GM21381 (cell line): ENCODE results near the gene GARNL3.

ENCODE experiments used
- ATAC-seq: cut with Tn5 transposase; IDR thresholded peaks from one replicate; pipeline ENCODE4 v1.9.1; 2021; ENCODE audit warnings: mild to moderate bottlenecking, moderate library complexity; ENCODE audit not compliant: unreplicated experiment

The GARNL3 gene

GRCh38 chr9:127233989-127234388 is 30.6 kb upstream of the GARNL3 start:
- ATAC-seq, result no peak

- no peak for ATAC-seq
These were observed 26.8 kb upstream of the GARNL3 start for GRCh38 chr9:127237801-127238200.

GRCh38 chr9:127241354-127241753 is 23.2 kb upstream of the GARNL3 start:
- no peak for ATAC-seq

GRCh38 chr9:127244609-127245601 is 19.7 kb upstream of the GARNL3 start:
- ATAC-seq, result peak; percentile 100

GRCh38 chr9:127245637-127246164 is 18.9 kb upstream of the GARNL3 start:
- no peak for ATAC-seq

GRCh38 chr9:127248241-127248640 is 16.3 kb upstream of the GARNL3 start:
- ATAC-seq, result no peak

GRCh38 chr9:127249877-127250276 is 14.7 kb upstream of the GARNL3 start:
- ATAC-seq, result no peak

- no peak for ATAC-seq
These were observed 13.6 kb upstream of the GARNL3 start for GRCh38 chr9:127250896-127251391.

- no peak for ATAC-seq
These were observed 11.9 kb upstream of the GARNL3 start for GRCh38 chr9:127252410-127253318.

GRCh38 chr9:127253446-127253845 is 11.1 kb upstream of the GARNL3 start:
- ATAC-seq, result no peak

GRCh38 chr9:127255692-127256091 is 8.9 kb upstream of the GARNL3 start:
- ATAC-seq, result no peak

- no peak for ATAC-seq
These were observed 8.2 kb upstream of the GARNL3 start for GRCh38 chr9:127256324-127256723.

GRCh38 chr9:127258606-127259471 is 5.7 kb upstream of the GARNL3 start:
- no peak for ATAC-seq

- no peak for ATAC-seq
These were observed 2.0 kb upstream of the GARNL3 start for GRCh38 chr9:127262602-127263001.

- ATAC-seq, result no peak
These were observed 1.3 kb upstream of the GARNL3 start for GRCh38 chr9:127263237-127263636.

- no peak for ATAC-seq
These were observed 910 bp upstream of the GARNL3 start for GRCh38 chr9:127263664-127264063.

GRCh38 chr9:127267793-127268525 is 3.4 kb downstream of the GARNL3 start:
- ATAC-seq, result no peak

GRCh38 chr9:127269449-127269848 is 4.9 kb downstream of the GARNL3 start:
- no peak for ATAC-seq

GRCh38 chr9:127273326-127273725 is 8.8 kb downstream of the GARNL3 start:
- ATAC-seq, result no peak
